GM19023 (cell line): ENCODE measurements around the gene PTPRN2.
"Not testable (repeated sequence)": the region's sequence is repeated elsewhere in the genome, so short reads cannot be mapped to it uniquely, and the experiment has no call there.

Experiments
- ATAC-seq: cut with Tn5 transposase; IDR thresholded peaks from one replicate; pipeline ENCODE4 v1.9.1; 2021; ENCODE audit warnings: mild to moderate bottlenecking, moderate library complexity; ENCODE audit not compliant: unreplicated experiment

PTPRN2 gene

DNA sequence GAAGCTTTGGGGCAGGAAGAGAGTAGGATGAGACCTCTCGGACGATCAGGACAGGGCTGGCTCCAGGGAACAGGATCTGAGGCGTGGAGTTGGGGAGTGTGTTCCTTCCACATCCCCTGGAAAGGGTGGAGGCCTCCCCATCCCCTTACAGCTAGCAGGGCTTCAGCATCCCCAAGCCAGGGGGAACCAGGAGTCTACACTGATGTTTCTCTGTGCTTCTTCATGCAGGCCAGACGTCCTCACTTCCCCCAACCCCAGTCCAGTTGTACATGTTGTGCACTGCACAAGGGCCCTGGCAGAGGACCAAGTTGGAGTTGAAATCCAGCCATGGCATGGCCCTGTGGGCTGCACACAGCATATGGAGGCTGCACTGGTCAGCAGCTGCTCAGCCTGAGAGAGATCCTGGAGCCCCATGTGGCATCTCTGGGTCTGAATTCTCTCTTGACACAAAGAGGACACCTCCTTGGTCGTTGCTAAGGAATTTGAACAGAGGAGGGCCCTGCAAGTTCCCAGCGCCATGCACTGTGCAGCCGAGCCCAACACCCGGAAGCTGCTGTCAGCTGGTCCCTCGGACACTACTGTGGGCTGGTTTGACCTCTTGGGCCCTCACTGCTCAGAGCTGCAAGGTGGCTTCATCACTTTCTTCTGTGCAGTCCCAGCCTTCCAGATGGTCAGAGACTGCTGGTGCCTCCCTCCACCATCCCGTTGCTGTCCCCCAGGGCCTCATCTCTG, 1069.7 kb downstream of the PTPRN2 start:
- ATAC-seq, result no peak

DNA sequence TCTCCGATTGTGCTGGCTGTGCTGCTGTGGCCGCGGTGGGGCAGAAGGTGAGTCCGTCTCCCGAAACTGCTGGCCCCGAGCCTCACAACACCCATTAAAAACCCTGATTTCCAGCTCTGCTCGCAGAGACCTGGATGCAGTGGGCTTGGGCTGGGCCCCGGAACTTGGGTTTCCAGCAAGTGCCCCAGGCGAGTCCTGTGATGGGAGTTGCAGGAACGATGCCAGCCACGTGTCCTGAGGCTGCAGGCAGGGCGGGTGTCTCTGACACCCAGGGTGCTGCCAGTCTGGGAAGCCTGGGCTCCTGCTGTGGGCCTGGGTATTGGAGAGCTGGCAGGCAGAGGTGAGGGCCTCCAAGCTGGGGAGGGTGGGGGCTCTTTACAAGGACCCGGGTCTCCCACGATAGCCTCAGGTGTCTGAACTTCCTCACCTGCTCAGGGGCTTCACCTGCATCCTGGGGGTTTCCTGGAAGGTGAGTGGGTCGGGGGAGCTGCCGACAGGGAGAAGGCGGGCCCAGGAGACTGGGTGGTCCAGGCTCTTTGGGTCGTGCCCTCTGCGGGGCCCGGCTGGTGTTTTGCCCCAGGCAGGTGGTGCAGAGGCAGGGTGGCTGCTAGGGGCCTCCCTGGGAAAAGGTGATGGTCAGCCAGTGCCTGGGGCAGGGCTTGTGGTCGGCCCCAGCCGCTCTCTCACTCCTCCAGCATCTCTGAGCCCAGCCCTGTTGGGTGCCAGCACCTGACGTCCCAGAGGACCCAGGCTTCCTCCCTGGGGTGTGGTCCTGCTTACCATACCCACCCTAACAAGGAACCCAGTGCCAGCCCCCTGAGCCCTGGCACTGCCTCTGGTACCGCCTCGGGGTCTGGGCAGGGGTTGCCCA, 1070.5 kb downstream of the PTPRN2 start:
- no peak for ATAC-seq

GRCh38 chr7:157516311-157516710, 1071.3 kb downstream of the PTPRN2 start:
- ATAC-seq, result no peak

GRCh38 chr7:157515342-157516041, 1072.1 kb downstream of the PTPRN2 start:
- no peak for ATAC-seq

GRCh38 chr7:157514746-157515145, 1072.9 kb downstream of the PTPRN2 start:
- ATAC-seq, result no peak

DNA sequence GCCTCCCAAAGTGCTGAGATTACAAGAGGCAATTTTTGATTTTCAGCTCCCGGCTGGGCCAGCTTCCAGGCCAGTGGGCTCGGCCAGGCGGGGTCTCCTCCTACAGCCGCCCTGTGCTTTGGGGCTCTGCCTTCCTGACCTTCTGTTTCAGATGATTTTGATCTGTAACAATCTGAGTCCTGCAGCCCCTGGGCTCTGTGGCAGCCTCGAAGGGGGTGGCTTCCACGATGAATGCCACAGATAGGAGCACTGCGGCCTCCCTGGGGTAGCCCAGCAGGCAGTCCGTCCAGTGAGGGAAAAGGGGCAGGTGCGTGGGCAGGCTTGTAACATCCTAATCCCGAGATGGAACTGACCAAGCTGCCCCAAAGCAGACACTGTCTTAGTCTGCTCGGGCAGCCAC, 1073.3 kb downstream of the PTPRN2 start:
- ATAC-seq, result no peak

GRCh38 chr7:157513682-157514081, 1073.9 kb downstream of the PTPRN2 start:
- no peak for ATAC-seq

GRCh38 chr7:157513162-157513621, 1074.4 kb downstream of the PTPRN2 start:
- ATAC-seq, result no peak

GRCh38 chr7:157509226-157509625, 1078.4 kb downstream of the PTPRN2 start:
- no peak for ATAC-seq

GRCh38 chr7:157508477-157508881, 1079.1 kb downstream of the PTPRN2 start:
- no peak for ATAC-seq

DNA sequence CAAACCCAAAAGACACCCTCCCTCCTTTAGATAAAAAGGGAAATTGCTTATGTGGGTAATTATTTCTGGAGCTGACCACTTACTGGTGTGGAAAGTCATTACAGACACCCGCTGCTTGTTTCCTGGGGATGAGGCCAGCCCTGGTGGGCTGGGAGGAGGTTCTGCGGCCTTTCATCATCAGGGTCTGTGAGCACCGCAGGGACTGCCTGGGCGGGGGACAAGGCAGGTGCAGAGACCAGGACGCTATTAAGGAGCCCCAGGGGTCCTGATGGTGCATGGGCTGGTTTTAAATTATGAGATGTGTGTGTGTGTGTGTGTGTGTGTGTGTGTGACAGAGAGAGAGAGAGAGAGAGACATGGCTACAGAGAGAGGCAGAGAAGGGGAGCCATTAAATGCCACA, 1079.6 kb downstream of the PTPRN2 start:
- no peak for ATAC-seq

DNA sequence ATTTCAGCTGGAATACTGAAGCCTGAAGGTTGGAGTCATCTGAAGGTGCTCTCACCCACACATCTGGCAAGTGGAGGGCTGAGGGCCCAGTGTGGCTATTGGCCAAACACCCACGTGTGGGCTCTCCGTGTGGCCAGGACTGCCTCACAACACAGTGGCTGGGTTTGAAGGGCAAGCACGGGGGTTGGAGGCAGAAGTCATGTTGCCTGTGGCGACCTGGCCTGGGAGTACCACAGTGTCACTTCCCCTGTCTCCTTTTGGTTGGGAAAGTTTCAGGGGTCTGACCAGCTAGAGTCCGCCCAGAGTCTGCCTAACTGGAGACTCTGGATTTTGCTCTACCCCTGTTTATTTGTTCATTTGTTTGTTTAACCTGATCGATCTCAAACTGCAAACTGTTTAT, 1081.4 kb downstream of the PTPRN2 start:
- ATAC-seq, result no peak

DNA sequence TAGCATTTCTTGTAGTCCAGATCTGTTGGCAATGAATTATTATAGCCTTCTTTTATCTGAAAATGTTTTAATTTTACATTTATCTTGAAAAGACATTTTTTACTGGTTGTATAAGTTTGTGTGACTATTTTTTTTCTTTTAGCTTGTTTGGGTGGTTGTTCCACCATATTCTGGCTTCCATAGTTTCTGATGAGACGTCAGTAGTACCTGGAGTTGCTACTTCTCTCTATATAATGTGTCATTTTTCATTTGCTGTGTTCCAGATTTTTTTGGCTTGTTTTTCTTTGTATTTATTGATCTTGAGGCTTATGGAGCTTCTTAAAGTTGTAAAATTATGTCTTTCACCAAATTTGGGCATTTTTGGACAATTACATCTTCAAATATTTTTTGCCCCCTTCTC, 1082.0 kb downstream of the PTPRN2 start:
- no peak for ATAC-seq

- no peak for ATAC-seq
These were observed 1084.4 kb downstream of the PTPRN2 start for GRCh38 chr7:157503229-157503628.

DNA sequence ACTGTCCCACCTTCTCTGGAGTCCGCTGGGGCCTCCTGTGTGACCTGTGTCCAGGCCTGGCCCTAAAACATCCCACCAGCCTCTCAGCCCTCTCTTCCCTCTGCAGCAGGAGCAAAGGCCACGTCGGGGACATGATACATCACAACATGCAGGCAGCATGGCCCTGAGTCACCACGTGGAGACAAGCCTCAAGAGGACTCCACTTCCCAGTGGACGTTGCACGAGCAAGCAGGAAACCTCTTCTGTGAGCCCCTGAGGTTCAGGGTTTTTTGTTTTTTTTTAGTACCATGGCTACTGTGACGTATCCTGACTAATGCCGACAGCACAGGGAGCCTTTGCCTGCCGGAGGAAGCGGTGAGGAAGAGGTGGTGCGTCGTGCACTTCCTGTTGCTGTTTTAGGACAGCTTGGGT, 1084.9 kb downstream of the PTPRN2 start:
- ATAC-seq, result no peak

- no peak for ATAC-seq
These were observed 1086.0 kb downstream of the PTPRN2 start for GRCh38 chr7:157501581-157501980.

GRCh38 chr7:157500989-157501540, 1086.6 kb downstream of the PTPRN2 start:
- ATAC-seq, result not testable (repeated sequence)

- ATAC-seq, result no peak
These were observed 1087.3 kb downstream of the PTPRN2 start for GRCh38 chr7:157500171-157500960.

DNA sequence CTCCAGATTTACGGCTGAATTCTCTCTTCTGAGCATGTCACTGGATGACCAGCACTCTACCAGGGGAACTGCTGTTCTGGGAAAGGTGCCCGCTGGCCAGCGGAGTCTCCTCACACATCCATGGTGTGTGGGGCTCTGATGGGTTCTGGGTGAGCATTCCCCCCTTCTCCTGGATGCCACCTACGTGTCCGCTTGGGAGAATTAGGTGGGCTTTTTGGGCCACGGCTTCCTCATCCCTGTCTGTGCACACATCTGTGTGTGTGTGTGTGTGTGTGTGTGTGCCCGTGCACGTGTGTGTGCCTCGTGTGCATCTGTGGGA, 1087.8 kb downstream of the PTPRN2 start:
- ATAC-seq, result no peak

GRCh38 chr7:157499121-157499834, 1088.3 kb downstream of the PTPRN2 start:
- ATAC-seq, result no peak
